ENCODE results near the gene YIPF2. TPM values are rescaled to one million over a fixed set of nuclear protein-coding genes. Genes with fewer than 3 reads are reported as not detected.
"Not testable (repeated sequence)": the region's sequence is repeated elsewhere in the genome, so short reads cannot be mapped to it uniquely, and the experiment has no call there.

YIPF2 gene
- total RNA-seq, 4 donors from 2014 or later, result 30.5 to 60.1 (median 49.3) TPM

DNA sequence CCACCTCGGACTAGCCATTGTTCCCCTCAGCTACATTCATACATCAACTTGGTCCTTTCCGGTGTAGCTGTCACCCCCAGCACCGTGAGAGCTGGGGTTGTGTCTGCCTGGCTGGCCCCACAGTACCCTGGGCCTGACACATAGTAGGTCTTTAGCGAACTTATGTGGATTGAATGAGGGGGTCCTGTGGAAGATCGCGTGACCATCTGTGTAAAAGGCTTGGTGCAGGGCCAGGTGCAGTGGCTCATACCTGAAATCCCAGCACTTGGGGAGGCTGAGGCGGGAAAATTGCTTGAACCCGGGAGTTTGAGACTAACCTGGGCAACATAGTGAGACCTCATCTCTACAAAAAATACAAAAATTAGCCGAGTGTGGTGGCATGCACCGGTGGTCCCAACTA is 34.4 kb upstream of the YIPF2 start:
- H3K4me3 ChIP-seq, result no peak overlapping the region
- H3K9me3 ChIP-seq, result no peaks in the 10 kb centered on the region
- TF ChIP-seq CTCF (IDR thresholded peaks at IDR 0.05), result no peak
- no peak for TF ChIP-seq POLR2A (IDR thresholded peaks at IDR 0.05)
- no peak for DNase-seq
- peaks cover 0 to 30% (median 12%) of the 10 kb centered on the region in 4 donors for H3K4me1 ChIP-seq
- peak overlapping the region in 2 of 4 donors; percentile 30 to 52 for H3K27ac ChIP-seq
- no peaks in the 10 kb centered on the region for H3K36me3 ChIP-seq
- no peaks in the 10 kb centered on the region for H3K27me3 ChIP-seq

- TF ChIP-seq POLR2A (IDR thresholded peaks at IDR 0.05), result no peak
- no peak for TF ChIP-seq CTCF (IDR thresholded peaks at IDR 0.05)
- H3K27me3 ChIP-seq, result no peaks in the 10 kb centered on the region
- no peaks in the 10 kb centered on the region for H3K36me3 ChIP-seq
- peak in 2 of 3 donors; percentile 55 to 60 for DNase-seq
- H3K4me1 ChIP-seq, result peaks cover 0 to 27% (median 12%) of the 10 kb centered on the region in 4 donors
- H3K4me3 ChIP-seq, result peak overlapping the region; percentile 65 to 97 (median 88)
- peak overlapping the region; percentile 88 to 96 (median 92) for H3K27ac ChIP-seq
- no peaks in the 10 kb centered on the region for H3K9me3 ChIP-seq
These were observed 32.8 kb upstream of the YIPF2 start for GRCh38 chr19:10961073-10961860.

GRCh38 chr19:10960314-10961072 is 32.1 kb upstream of the YIPF2 start, which contains the start of gene SMARCA4:
Gene SMARCA4 (plus strand): TSS chr19:10961030. CDS start chr19:10984152, 23,122 bp downstream.
- DNase-seq, result peak; percentile 93 to 99 (median 98)
- Histone ChIP-seq H3K27me3 (no peaks in the 10 kb centered on the region), H3K27ac (peak within 1 kb of the TSS; percentile 88 to 96 (median 92)), H3K4me3 (peak within 1 kb of the TSS; percentile 65 to 97 (median 88)), H3K36me3 (no peaks in the 10 kb centered on the region), H3K4me1 (peaks cover 0 to 27% (median 12%) of the 10 kb centered on the region in 4 donors), H3K9me3 (no peaks in the 10 kb centered on the region)
- TF ChIP-seq CTCF (IDR thresholded peaks at IDR 0.05) (no peak), POLR2A (IDR thresholded peaks at IDR 0.05) (peak; percentile 88 to 92)

- H3K27ac ChIP-seq, result peak overlapping the region in 3 of 4 donors; percentile 83 to 95 (median 88)
- peak overlapping the region in 2 of 4 donors; percentile 65 to 97 for H3K4me3 ChIP-seq
- H3K36me3 ChIP-seq, DNase-seq, H3K27me3 ChIP-seq, H3K9me3 ChIP-seq: not testable (repeated sequence)
- H3K4me1 ChIP-seq, result peaks cover 0 to 27% (median 12%) of the 10 kb centered on the region in 4 donors
These were observed 31.0 kb upstream of the YIPF2 start for GRCh38 chr19:10959277-10959968.

DNA sequence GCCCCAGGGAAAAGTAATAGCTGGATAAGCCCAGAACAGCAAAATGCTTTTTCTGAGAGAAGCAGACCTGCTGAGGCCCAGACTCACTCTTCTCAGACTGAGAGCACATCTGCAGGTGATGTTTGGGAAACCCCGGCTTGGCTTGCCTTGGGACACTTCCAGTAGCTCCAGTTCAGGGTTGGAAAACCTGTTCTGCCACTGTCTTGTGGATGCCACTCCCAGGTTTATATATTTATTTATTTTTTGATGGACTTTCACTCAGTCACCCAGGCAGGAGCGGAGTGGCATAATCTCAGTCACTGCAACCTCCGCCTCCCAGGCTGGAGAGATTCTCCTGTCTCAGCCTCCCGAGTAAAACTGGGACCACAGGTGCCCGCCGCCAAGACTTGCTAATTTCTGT is 24.4 kb upstream of the YIPF2 start:
- H3K4me1 ChIP-seq, result peaks cover 0 to 6% (median 0%) of the 10 kb centered on the region in 4 donors

More for the DNA sequence above, 24.4 kb upstream of the YIPF2 start:
- Histone ChIP-seq H3K27me3 (no peaks in the 10 kb centered on the region), H3K4me3 (no peak overlapping the region), H3K36me3 (no peaks in the 10 kb centered on the region), H3K9me3 (no peaks in the 10 kb centered on the region), H3K27ac (peak overlapping the region in 2 of 4 donors; percentile 31 to 73)
- TF ChIP-seq POLR2A (IDR thresholded peaks at IDR 0.05), result peak in 1 of 2 donors; percentile 34
- TF ChIP-seq CTCF (IDR thresholded peaks at IDR 0.05), result no peak
- DNase-seq, result peak in 2 of 3 donors; percentile 60 to 72

Data from Peyer's patch (tissue), 4 donors.